ENCODE results near the gene SETD2. TPM values are rescaled to one million over a fixed set of nuclear protein-coding genes. Genes with fewer than 3 reads are reported as not detected.

The SETD2 gene
- total RNA-seq, 1 experiment from 2014 or later = 24.1 TPM

DNA sequence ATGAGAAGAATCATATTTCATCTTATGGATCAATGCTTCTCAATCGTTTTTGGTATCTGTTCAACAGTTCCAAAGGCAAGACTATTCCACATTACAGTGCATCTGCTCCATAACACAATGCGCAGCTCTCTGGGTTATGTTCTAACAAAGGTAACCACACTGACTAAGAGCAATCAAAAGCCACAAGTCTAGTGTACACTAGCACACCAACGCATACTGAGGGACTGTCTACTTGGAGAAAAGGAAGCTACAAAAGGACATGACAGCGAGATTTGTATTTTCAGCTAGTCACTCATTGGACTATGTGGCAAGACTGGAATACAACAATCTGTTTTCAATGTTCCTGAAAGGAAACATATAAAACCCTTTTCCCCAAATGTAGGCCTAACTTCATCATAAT, 35.8 kb downstream of the SETD2 start:
- ChIA-PET POLR2A (ENCODE audit: unreplicated experiment) (no interaction called here), CTCF (no interaction called here)
- TF ChIP-seq, protein P1, sequence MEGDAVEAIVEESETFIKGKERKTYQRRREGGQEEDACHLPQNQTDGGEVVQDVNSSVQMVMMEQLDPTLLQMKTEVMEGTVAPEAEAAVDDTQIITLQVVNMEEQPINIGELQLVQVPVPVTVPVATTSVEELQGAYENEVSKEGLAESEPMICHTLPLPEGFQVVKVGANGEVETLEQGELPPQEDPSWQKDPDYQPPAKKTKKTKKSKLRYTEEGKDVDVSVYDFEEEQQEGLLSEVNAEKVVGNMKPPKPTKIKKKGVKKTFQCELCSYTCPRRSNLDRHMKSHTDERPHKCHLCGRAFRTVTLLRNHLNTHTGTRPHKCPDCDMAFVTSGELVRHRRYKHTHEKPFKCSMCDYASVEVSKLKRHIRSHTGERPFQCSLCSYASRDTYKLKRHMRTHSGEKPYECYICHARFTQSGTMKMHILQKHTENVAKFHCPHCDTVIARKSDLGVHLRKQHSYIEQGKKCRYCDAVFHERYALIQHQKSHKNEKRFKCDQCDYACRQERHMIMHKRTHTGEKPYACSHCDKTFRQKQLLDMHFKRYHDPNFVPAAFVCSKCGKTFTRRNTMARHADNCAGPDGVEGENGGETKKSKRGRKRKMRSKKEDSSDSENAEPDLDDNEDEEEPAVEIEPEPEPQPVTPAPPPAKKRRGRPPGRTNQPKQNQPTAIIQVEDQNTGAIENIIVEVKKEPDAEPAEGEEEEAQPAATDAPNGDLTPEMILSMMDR (conservative IDR thresholded peaks at IDR 0.05; ENCODE audit: low read depth, low read length) = no peak
- TF ChIP-seq EZH2phosphoT487 (IDR thresholded peaks at IDR 0.05; ENCODE audit: borderline replicate concordance, low read length) = no peak
- no peaks in the 10 kb centered on the region for H3F3A ChIP-seq (ENCODE audit: low read length, unreplicated experiment)
- no peak overlapping the region for H2AFZ ChIP-seq (ENCODE audit: low read length)
- H3K9me2 ChIP-seq (replicated peaks; ENCODE audit: low read length) = no peaks in the 10 kb centered on the region
- peaks cover 28% of the 10 kb centered on the region for H4K20me1 ChIP-seq (ENCODE audit: low read length)
- no peaks in the 10 kb centered on the region for H3K9me3 ChIP-seq (ENCODE audit: low read length)
- H3K4me3 ChIP-seq (ENCODE audit: low read length) = no peak overlapping the region
- no peak for DNase-seq
- H3K79me2 ChIP-seq (ENCODE audit: low read length) = peaks cover 80% of the 10 kb centered on the region
- no peak; the same call in 1 of the 2 replicates for ATAC-seq
- no peak overlapping the region for H3K4me2 ChIP-seq (ENCODE audit: low read length)
- no peak overlapping the region for H3K9ac ChIP-seq (ENCODE audit: low read length)
- H3K36me3 ChIP-seq (ENCODE audit: low read depth, low read length) = peaks cover 19% of the 10 kb centered on the region
- no peaks in the 10 kb centered on the region for H3K27me3 ChIP-seq (ENCODE audit: low read length)
- no peak overlapping the region for H3K27ac ChIP-seq (ENCODE audit: low read length)
- no peaks in the 10 kb centered on the region for H3K4me1 ChIP-seq (ENCODE audit: insufficient read depth, low read length)
- intact Hi-C loops (cut with micrococcal nuclease) = no loop called here
- BruUV-seq (replicated peaks) = no TSS peak

DNA sequence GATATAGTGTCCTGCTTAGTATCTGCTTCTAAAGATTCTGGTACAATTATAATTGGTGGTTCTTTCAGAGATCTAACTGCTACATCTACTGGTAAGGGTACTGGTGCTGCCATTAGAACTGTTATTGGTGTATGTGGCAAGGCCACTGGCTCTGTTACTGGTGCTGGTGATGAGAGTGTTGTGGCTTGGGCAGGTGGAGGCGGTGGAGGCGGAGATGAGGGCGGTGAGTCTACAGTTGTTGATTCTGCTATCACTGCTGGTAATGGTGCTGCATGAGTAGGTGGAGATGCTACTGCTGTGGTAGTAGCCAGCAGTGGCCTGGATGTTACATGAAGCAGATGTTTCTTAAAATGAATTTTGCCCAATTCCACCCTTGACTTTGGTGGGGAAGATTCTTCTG, 40.1 kb downstream of the SETD2 start:
- no peak overlapping the region for H3K9ac ChIP-seq (ENCODE audit: low read length)
- no peak for ATAC-seq
- H3K4me1 ChIP-seq (ENCODE audit: insufficient read depth, low read length) = no peaks in the 10 kb centered on the region
- ChIA-PET CTCF (no interaction called here), POLR2A (ENCODE audit: unreplicated experiment) (no interaction called here)
- no peaks in the 10 kb centered on the region for H3K9me2 ChIP-seq (replicated peaks; ENCODE audit: low read length)
- H2AFZ ChIP-seq (ENCODE audit: low read length) = no peak overlapping the region
- no peaks in the 10 kb centered on the region for H3F3A ChIP-seq (ENCODE audit: low read length, unreplicated experiment)
- H3K4me2 ChIP-seq (ENCODE audit: low read length) = no peak overlapping the region
- no peak overlapping the region for H3K4me3 ChIP-seq (ENCODE audit: low read length)
- peaks cover 41% of the 10 kb centered on the region for H3K36me3 ChIP-seq (ENCODE audit: low read depth, low read length)
- H4K20me1 ChIP-seq (ENCODE audit: low read length) = peaks cover 14% of the 10 kb centered on the region; the same call in 1 of the 2 replicates
- intact Hi-C loops (cut with micrococcal nuclease) = no loop called here
- TF ChIP-seq EZH2 (IDR thresholded peaks at IDR 0.05; ENCODE audit: low read length, unreplicated experiment) (no peak), EZH2phosphoT487 (IDR thresholded peaks at IDR 0.05; ENCODE audit: borderline replicate concordance, low read length) (no peak)
- TF ChIP-seq, protein P1 (conservative IDR thresholded peaks at IDR 0.05; ENCODE audit: low read depth, low read length) = no peak
- H3K27me3 ChIP-seq (ENCODE audit: low read length) = no peaks in the 10 kb centered on the region
- no peak for DNase-seq
- no peaks in the 10 kb centered on the region for H3K9me3 ChIP-seq (ENCODE audit: low read length)
- H3K27ac ChIP-seq (ENCODE audit: low read length) = no peak overlapping the region
- peaks cover 37% of the 10 kb centered on the region for H3K79me2 ChIP-seq (ENCODE audit: low read length)
- BruUV-seq (replicated peaks) = no TSS peak

DNA sequence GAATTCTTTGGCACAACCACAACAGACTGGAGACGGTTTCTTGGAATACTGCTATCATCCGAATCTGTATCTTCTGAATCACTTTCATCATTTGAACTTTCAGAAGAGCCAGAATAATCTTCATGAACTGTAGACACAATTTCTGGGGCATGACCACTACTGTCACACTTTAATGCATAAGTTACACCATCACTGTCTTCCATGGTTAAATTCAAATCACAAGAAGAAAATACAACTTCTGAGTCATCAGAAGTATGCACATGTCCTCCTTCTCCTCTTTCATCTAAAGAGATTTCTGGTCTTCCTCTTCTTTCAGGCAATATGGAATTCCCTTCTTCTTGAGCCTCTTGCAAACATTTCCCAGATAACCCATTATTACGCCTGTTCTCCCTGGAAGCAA, 42.5 kb downstream of the SETD2 start:
- H3K79me2 ChIP-seq (ENCODE audit: low read length) = peaks cover 12% of the 10 kb centered on the region
- POLR2A ChIA-PET (ENCODE audit: unreplicated experiment) = no interaction called here

More for the DNA sequence above, 42.5 kb downstream of the SETD2 start:
- no TSS peak for BruUV-seq (replicated peaks)
- H3K27me3 ChIP-seq (ENCODE audit: low read length) = no peaks in the 10 kb centered on the region
- no peak overlapping the region for H3K4me2 ChIP-seq (ENCODE audit: low read length)
- no peaks in the 10 kb centered on the region for H3F3A ChIP-seq (ENCODE audit: low read length, unreplicated experiment)
- H4K20me1 ChIP-seq (ENCODE audit: low read length) = 0 out of 2 replicates have a peak, but pooled peaks cover 3% of the 10 kb centered on the region
- no peaks in the 10 kb centered on the region for H3K9me3 ChIP-seq (ENCODE audit: low read length)
- DNase-seq (no peak), ATAC-seq (no peak)
- no peaks in the 10 kb centered on the region for H3K9me2 ChIP-seq (replicated peaks; ENCODE audit: low read length)
- no peak overlapping the region for H3K27ac ChIP-seq (ENCODE audit: low read length)
- H3K4me3 ChIP-seq (ENCODE audit: low read length) = no peak overlapping the region
- H2AFZ ChIP-seq (ENCODE audit: low read length) = no peak overlapping the region
- no peaks in the 10 kb centered on the region for H3K4me1 ChIP-seq (ENCODE audit: insufficient read depth, low read length)
- intact Hi-C loops (cut with micrococcal nuclease) = no loop called here
- peaks cover 43% of the 10 kb centered on the region for H3K36me3 ChIP-seq (ENCODE audit: low read depth, low read length)
- TF ChIP-seq EZH2 (IDR thresholded peaks at IDR 0.05; ENCODE audit: low read length, unreplicated experiment) (no peak), EZH2phosphoT487 (IDR thresholded peaks at IDR 0.05; ENCODE audit: borderline replicate concordance, low read length) (no peak)
- TF ChIP-seq, protein P1 (conservative IDR thresholded peaks at IDR 0.05; ENCODE audit: low read depth, low read length) = no peak
- no peak overlapping the region for H3K9ac ChIP-seq (ENCODE audit: low read length)
- CTCF ChIA-PET = no interaction called here
